Smooth muscle cell (in vitro differentiated cells): Measurements from ENCODE around the gene RPS25. TPM values are rescaled to one million over a fixed set of nuclear protein-coding genes. Genes with fewer than 3 reads are reported as not detected.
"Not testable (repeated sequence)": the region's sequence is repeated elsewhere in the genome, so short reads cannot be mapped to it uniquely, and the experiment has no call there.

Experiments
- DNase-seq: peaks from one replicate; lab custom pipeline; 2025; ENCODE audit not compliant: unreplicated experiment; lab: John Stamatoyannopoulos, UW
- H2AFZ ChIP-seq: fragments of 200-600 bp; sonication (generic); 2 replicates; pipeline ENCODE4 v1.6.0; 2016; ENCODE audit warnings: antibody characterized with exemption, low read depth, mild to moderate bottlenecking
- H3F3A ChIP-seq: fragments of 200-600 bp; sonication (generic); 2 replicates; pipeline ENCODE4 v1.6.0; 2017; ENCODE audit warnings: antibody characterized with exemption, low read depth
- H3K27ac ChIP-seq: fragments of 200-600 bp; sonication (generic); 2 replicates; pipeline ENCODE4 v1.5.1; 2016; ENCODE audit warnings: low read depth, mild to moderate bottlenecking
- H3K27me3 ChIP-seq: fragments of 200-600 bp; sonication (generic); 2 replicates; pipeline ENCODE4 v1.6.1; 2016; ENCODE audit warnings: low read depth, mild to moderate bottlenecking
- H3K36me3 ChIP-seq: fragments of 200-600 bp; sonication (generic); 2 replicates; pipeline ENCODE4 v1.5.1; 2016; ENCODE audit warnings: low read depth
- H3K4me1 ChIP-seq: fragments of 200-600 bp; sonication (generic); 2 replicates; pipeline ENCODE4 v1.5.1; 2016; ENCODE audit warnings: low read depth
- H3K4me2 ChIP-seq: fragments of 200-600 bp; sonication (generic); 2 replicates; pipeline ENCODE4 v1.6.0; 2016; ENCODE audit warnings: mild to moderate bottlenecking
- H3K4me3 ChIP-seq: fragments of 200-600 bp; sonication (generic); 2 replicates; pipeline ENCODE4 v1.5.1; 2016; ENCODE audit warnings: mild to moderate bottlenecking
- H3K79me2 ChIP-seq: fragments of 200-600 bp; sonication (generic); 2 replicates; pipeline ENCODE4 v1.6.0; 2016; ENCODE audit warnings: low read depth, mild to moderate bottlenecking
- H3K9ac ChIP-seq: fragments of 200-600 bp; sonication (generic); 2 replicates; pipeline ENCODE4 v1.6.0; 2016; ENCODE audit warnings: low read depth
- H3K9me3 ChIP-seq: fragments of 200-600 bp; sonication (generic); replicated peaks from 2 replicates; pipeline ENCODE4 v1.5.1; 2016; ENCODE audit warnings: low read depth
- H4K20me1 ChIP-seq: fragments of 200-600 bp; sonication (generic); 2 replicates; pipeline ENCODE4 v1.6.0; 2016; ENCODE audit warnings: low read depth
- CTCF ChIP-seq: fragments of 200-600 bp; sonication (generic); IDR thresholded peaks from 2 replicates; pipeline ENCODE4 v1.5.1; 2017; ENCODE audit warnings: borderline replicate concordance, mild to moderate bottlenecking, antibody characterized with exemption; ENCODE audit not compliant: insufficient read depth, poor library complexity, severe bottlenecking
- WGBS: methylation state at CpG from one replicate; pipeline ENCODE4 v1.1.7; 2016; ENCODE audit warnings: low lambda C conversion rate; 5-methylcytosine and 5-hydroxymethylcytosine counted together
- polyA plus RNA-seq: library from polyadenylated mRNA; unstranded; fragments of >200 nt; fragmentation: Nextera tagmentation; extraction: Ambion mirVana; gene quantifications from 2 replicates; pipeline ENCODE4 v1.2.1, GENCODE V29; 2016
- total RNA-seq: library from RNA; depleted of rRNA; stranded (reverse); fragments of >200 nt; gene quantifications from 2 replicates; pipeline ENCODE4 v1.2.3, GENCODE V29; 2014

RPS25 gene
- total and polyA plus RNA-seq, 2 experiments from 2014 or later = 1,078 to 1,616 TPM

GRCh38 chr11:119034813-119035212 is 16.7 kb upstream of the RPS25 start:
- Histone ChIP-seq H3K36me3 (no peaks in the 10 kb centered on the region), H3K27me3 (no peaks in the 10 kb centered on the region), H3K79me2 (no peaks in the 10 kb centered on the region), H3K9ac (no peak overlapping the region), H2AFZ (no peak overlapping the region), H3K27ac (no peak overlapping the region), H3K4me2 (no peak overlapping the region), H3K4me1 (peaks cover 2% of the 10 kb centered on the region), H3F3A (no peaks in the 10 kb centered on the region), H3K9me3 (no peaks in the 10 kb centered on the region), H4K20me1 (no peaks in the 10 kb centered on the region), H3K4me3 (no peak overlapping the region)
- TF ChIP-seq CTCF = no peak
- WGBS = 88% methylated on average over 3 of the region's 3 CpGs
- no peak for DNase-seq

- H3K4me3 ChIP-seq, H3K9me3 ChIP-seq, H3K9ac ChIP-seq, H3F3A ChIP-seq, H3K79me2 ChIP-seq, H3K4me2 ChIP-seq, H2AFZ ChIP-seq, H4K20me1 ChIP-seq, DNase-seq, H3K36me3 ChIP-seq, H3K27me3 ChIP-seq, H3K27ac ChIP-seq: not testable (repeated sequence)
- WGBS = 91% methylated on average over 10 of the region's 10 CpGs
- H3K4me1 ChIP-seq = peaks cover 16% of the 10 kb centered on the region
Observed at GRCh38 chr11:119033421-119033820, 15.3 kb upstream of the RPS25 start.

DNA sequence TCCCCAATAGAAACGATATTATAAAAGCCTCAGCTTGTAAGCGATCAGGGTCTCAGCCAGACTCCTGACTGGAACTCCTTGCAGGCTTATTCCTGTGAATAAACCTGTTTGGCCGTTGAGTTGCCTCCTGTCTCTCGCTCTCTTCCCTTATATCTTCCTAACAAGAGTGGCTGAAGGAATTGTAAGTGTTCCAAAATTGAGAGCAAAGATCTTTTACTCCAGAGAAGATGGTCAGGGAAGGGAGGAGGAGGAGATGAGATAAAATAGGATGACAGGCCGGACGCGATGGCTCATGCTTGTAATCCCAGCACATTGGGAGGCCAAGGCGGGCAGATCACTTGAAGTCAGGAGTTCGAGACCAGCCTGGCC is 13.8 kb upstream of the RPS25 start:
- no peak overlapping the region for H3K27ac ChIP-seq

DNA sequence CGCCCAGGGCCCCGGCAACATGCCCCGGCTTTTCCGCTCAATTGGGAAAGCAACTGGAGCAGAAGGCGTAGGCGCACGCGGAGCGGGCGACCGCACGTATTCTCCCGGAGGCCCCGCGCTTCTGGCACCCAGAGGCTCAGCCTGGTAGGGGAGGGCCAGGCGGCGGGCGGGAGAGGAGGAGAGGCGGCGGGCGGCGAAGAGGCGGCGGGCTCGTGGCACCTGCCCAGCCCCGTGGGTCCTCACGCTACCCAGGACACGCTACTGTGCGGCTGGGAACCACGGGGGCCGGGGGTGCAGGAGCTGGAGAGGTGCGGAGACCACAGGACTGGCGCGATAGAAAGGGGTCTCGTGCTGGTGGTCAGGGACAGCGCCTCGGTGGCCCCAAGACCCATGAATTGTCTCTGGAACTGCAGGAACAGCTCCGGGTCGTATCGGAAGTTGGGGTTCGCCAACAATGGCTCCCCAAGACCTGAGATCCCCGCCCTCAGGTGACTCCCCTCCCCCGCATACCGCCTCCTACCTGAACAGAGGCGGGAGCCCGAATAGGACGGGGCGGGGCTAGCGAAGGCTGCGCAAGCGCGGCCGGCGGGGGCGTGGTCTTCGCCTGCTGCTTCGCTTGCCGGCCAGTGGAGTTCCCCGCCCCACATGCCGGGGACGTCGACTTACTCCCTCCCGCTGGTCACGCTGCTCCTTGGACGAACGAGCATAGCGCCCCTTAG is 12.3 kb upstream of the RPS25 start, which contains the start of gene SLC37A4:
TSS of gene SLC37A4 (minus strand) at position 549 of the 719 bp plus-strand sequence.
- Histone ChIP-seq H3K36me3 (no peaks in the 10 kb centered on the region), H2AFZ (peak within 1 kb of the TSS; percentile 82), H3K27me3 (no peaks in the 10 kb centered on the region), H3F3A (peaks cover 9% of the 10 kb centered on the region), H3K4me3 (peak within 1 kb of the TSS; percentile 65), H3K79me2 (no peaks in the 10 kb centered on the region), H3K9ac (peak within 1 kb of the TSS; percentile 13), H3K4me1 (peaks cover 17% of the 10 kb centered on the region), H3K4me2 (peak within 1 kb of the TSS; percentile 91), H3K27ac (peak within 1 kb of the TSS; percentile 45), H3K9me3 (no peaks in the 10 kb centered on the region), H4K20me1 (no peaks in the 10 kb centered on the region)
- DNase-seq = peak; percentile 87
- peak; percentile 70 for TF ChIP-seq CTCF
- WGBS = 1% methylated on average over 48 of the region's 67 CpGs

More for the DNA sequence above, 13.8 kb upstream of the RPS25 start:
- DNase-seq = no peak
- Histone ChIP-seq H3K27me3 (no peaks in the 10 kb centered on the region), H2AFZ (peak overlapping the region; percentile 51), H3K4me1 (peaks cover 17% of the 10 kb centered on the region), H3K9me3 (no peaks in the 10 kb centered on the region), H4K20me1 (no peaks in the 10 kb centered on the region), H3K9ac (no peak overlapping the region), H3K4me3 (no peak overlapping the region), H3K79me2 (no peaks in the 10 kb centered on the region), H3K4me2 (no peak overlapping the region), H3F3A (peaks cover 6% of the 10 kb centered on the region), H3K36me3 (no peaks in the 10 kb centered on the region)
- no peak for TF ChIP-seq CTCF
- WGBS = 86% methylated on average over 9 of the region's 9 CpGs
